Naive B cell (primary cell): Measurements from ENCODE around the gene CARS1. TPM values are rescaled to one million over a fixed set of nuclear protein-coding genes. Genes with fewer than 3 reads are reported as not detected.

Source experiments
- ATAC-seq, 2 donors: fragments of 150-1000 bp; cut with Tn5 transposase; 2 replicates each; pipeline ENCODE4 v1.10.0; 2021; ENCODE audit warnings: low read depth in 2 of 2, mild to moderate bottlenecking in 2 of 2, moderate library complexity in 2 of 2
- DNase-seq: peaks from one replicate; pipeline ENCODE4 v3.0.0; 2022
- H3K27ac Mint-ChIP-seq, 6 donors: one replicate each; pipeline ENCODE4 v1.8.0; 2020 to 2022; ENCODE audit warnings: mild to moderate bottlenecking in 6 of 6, mixed read lengths in 6 of 6, moderate library complexity in 5 of 6, inconsistent platforms in 2 of 6
- H3K27me3 Mint-ChIP-seq, 3 donors: one replicate each; pipeline ENCODE4 v1.8.0; 2021 to 2022; ENCODE audit warnings: mixed read lengths in 3 of 3, mild to moderate bottlenecking in 1 of 3
- H3K36me3 Mint-ChIP-seq, 2 donors: one replicate each; pipeline ENCODE4 v1.8.0; 2020 to 2022; ENCODE audit warnings: mixed read lengths in 2 of 2, inconsistent platforms in 1 of 2, mild to moderate bottlenecking in 1 of 2
- H3K4me1 Mint-ChIP-seq, 3 donors: one replicate each; pipeline ENCODE4 v1.8.0; 2020 to 2022; ENCODE audit warnings: mixed read lengths in 3 of 3, inconsistent platforms in 1 of 3, mild to moderate bottlenecking in 1 of 3, moderate library complexity in 1 of 3
- H3K4me3 Mint-ChIP-seq, 8 donors: one replicate each; pipeline ENCODE4 v1.8.0; 2020 to 2022; ENCODE audit warnings: mild to moderate bottlenecking in 8 of 8, mixed read lengths in 8 of 8, moderate library complexity in 8 of 8, inconsistent platforms in 2 of 8
- H3K9me3 Mint-ChIP-seq, 7 donors: one replicate each; pipeline ENCODE4 v1.8.0; 2020 to 2022; ENCODE audit warnings: mixed read lengths in 7 of 7, mild to moderate bottlenecking in 5 of 7, inconsistent platforms in 2 of 7, moderate library complexity in 1 of 7
- polyA plus RNA-seq, 6 donors: library from polyadenylated mRNA; unstranded; fragments of 300-500 nt; fragmentation: Illumina TruSeq; gene quantifications; one replicate each; pipeline ENCODE4 v1.2.3, GENCODE V29; 2021; ENCODE audit warnings: low read depth in 6 of 6

CARS1 gene
- polyA plus RNA-seq, 6 donors from 2014 or later = 18.8 to 32.7 (median 27.2) TPM

DNA sequence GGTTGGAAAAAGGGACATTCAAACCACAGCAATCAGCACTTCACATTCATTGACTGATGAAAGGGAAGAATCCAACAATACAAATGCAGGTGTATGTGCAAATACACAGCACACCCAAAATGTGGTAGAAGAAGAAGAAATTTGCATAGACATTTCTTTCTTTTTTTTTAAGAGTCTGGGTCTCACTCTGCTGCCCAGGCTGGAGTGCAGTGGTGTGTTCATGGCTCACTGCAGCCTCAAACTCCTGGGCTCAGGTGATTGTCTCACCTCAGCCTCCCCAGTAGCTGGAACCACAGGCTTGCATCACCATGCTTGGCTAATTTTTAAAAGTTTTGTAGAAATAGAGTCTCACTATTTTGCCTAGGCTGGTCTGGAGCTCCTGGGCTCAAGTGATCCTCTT is 21.9 kb downstream of the CARS1 start:
- Mint-ChIP-seq H3K27ac (peak overlapping the region in 4 of 6 donors; percentile 26 to 78 (median 55)), H3K4me1 (peaks cover 26 to 45% (median 33%) of the 10 kb centered on the region in 3 donors), H3K27me3 (no peaks in the 10 kb centered on the region), H3K9me3 (no peaks in the 10 kb centered on the region), H3K36me3 (peaks cover 0 to 7% of the 10 kb centered on the region in 2 donors), H3K4me3 (peak overlapping the region in 7 of 8 donors; percentile 1 to 45 (median 31))
- ATAC-seq (peak; percentile 38 to 39), DNase-seq (no peak)

DNA sequence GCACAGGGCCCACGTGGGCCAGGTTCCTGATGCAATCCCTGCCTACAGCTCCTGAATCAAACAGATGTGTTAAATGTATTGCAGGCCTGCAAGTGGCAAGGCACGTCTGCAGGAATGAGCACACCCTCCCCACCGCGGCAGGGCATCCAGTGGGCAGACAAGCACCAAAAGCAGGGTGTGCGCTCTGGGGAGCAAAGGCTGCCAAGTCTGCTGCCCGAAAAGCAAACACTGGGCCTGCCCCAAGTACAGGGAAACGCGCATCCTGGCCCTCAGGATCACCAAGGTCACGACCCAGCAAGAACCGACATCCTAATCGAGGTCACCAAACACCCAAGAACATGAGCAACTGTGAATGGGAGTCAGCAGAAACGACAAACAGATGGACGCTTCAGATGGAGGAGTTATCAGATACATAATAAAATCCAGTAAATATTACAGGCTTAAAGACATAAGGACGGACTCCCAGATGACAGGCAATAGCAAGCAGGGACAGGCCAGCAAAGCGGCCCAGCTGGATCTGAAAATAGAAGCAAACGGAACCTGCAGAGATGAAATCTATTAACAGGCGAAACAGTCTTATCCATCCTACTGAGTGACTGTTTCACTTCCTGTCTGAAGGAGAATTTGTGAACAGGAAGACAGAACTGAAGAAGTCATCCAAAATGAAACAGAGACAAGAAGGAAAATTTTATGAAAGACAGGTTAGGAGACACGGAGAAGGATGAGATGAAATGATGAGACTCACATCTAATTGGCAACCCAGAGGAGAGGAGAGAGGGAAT is 26.7 kb downstream of the CARS1 start:
- H3K4me3 Mint-ChIP-seq = peak overlapping the region in 1 of 8 donors; percentile 52

DNA sequence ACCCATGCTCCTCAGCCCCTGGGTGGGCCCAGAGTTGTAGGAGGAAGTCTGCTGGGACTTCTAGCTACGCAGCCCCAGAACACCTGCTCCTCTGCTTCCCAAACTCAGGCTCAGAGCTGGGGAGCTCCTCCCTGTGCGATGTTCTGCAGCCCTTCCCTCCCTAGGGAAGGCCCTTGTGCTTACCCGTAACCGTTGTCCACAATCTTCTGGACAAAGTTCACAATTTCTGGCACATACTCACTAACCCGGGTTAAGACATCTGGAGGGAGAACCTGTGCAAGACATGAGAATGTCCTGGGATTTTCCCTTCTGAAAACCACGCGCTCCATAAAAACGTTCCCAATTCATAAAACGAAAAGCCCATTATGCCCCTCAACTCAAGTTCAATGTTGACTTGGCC is 28.4 kb downstream of the CARS1 start:
- Mint-ChIP-seq H3K4me1 (peaks cover 10 to 28% (median 25%) of the 10 kb centered on the region in 3 donors), H3K9me3 (peaks cover 0 to under 1% (median 0%) of the 10 kb centered on the region in 7 donors), H3K4me3 (no peak overlapping the region), H3K27ac (peak overlapping the region in 1 of 6 donors; percentile 84), H3K27me3 (no peaks in the 10 kb centered on the region), H3K36me3 (peaks cover 18 to 29% of the 10 kb centered on the region in 2 donors)
- ATAC-seq (no peak), DNase-seq (no peak)

More for the DNA sequence above, 26.7 kb downstream of the CARS1 start:
- no peaks in the 10 kb centered on the region for H3K27me3 Mint-ChIP-seq
- H3K9me3 Mint-ChIP-seq = no peaks in the 10 kb centered on the region
- ATAC-seq (no peak), DNase-seq (no peak)
- peaks cover 18 to 37% (median 30%) of the 10 kb centered on the region in 3 donors for H3K4me1 Mint-ChIP-seq
- H3K27ac Mint-ChIP-seq = peak overlapping the region in 5 of 6 donors; percentile 4 to 74 (median 53)
- H3K36me3 Mint-ChIP-seq = peaks cover 18 to 29% of the 10 kb centered on the region in 2 donors

GRCh38 chr11:3026803-3027202 is 30.4 kb downstream of the CARS1 start:
- Mint-ChIP-seq H3K27me3 (no peaks in the 10 kb centered on the region), H3K4me3 (no peak overlapping the region), H3K4me1 (peaks cover 29 to 43% (median 40%) of the 10 kb centered on the region in 3 donors), H3K36me3 (peaks cover 18 to 22% of the 10 kb centered on the region in 2 donors), H3K9me3 (peaks cover 0 to 2% (median 0%) of the 10 kb centered on the region in 7 donors), H3K27ac (no peak overlapping the region)
- no peak for ATAC-seq
- DNase-seq = no peak

GRCh38 chr11:3022982-3023381 is 34.2 kb downstream of the CARS1 start:
- no peaks in the 10 kb centered on the region for H3K27me3 Mint-ChIP-seq
- peaks cover 0 to 2% (median 0%) of the 10 kb centered on the region in 7 donors for H3K9me3 Mint-ChIP-seq
- ATAC-seq (no peak), DNase-seq (no peak)
- peaks cover 24 to 28% (median 24%) of the 10 kb centered on the region in 3 donors for H3K4me1 Mint-ChIP-seq
- H3K4me3 Mint-ChIP-seq = peak overlapping the region in 4 of 8 donors; percentile 45 to 70 (median 54)
- peak overlapping the region; percentile 74 to 96 (median 82) for H3K27ac Mint-ChIP-seq
- peaks cover 10% of the 10 kb centered on the region in 2 donors for H3K36me3 Mint-ChIP-seq

DNA sequence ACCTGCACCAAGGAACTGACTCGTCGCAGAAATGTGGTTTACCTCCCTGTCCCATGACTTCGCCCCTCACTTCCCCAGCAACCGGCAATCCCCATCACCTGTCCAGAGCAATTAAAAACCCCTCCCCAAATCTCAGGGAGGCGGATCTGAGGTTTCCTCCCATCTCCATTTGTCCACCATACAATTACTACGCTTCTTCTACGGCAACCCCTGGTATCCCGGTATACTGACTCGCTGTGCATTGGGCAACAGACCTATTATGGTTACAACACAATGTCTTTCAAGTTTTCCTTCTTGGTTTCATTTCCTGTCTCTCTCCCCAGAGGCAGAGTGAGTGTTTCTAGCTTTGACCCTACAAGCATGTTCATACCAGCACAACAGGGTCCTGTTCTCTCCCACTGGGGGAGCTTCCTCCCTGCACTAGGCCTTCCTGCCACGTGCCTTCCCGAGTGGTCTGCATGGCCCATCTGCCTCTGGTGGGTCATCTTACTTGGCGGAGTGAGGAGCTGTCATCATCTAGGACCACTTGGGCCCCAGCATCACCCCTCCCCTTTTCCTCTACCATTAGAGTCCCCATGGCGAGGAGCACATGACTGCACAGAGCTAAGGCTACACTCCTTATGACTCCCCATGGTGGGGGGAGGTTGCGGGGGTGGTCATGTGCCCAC is 34.8 kb downstream of the CARS1 start:
- DNase-seq = peak; percentile 23
- ATAC-seq = peak; percentile 77 to 78
- peak overlapping the region; percentile 74 to 96 (median 82) for H3K27ac Mint-ChIP-seq
- H3K27me3 Mint-ChIP-seq = no peaks in the 10 kb centered on the region
- peaks cover 6 to 7% of the 10 kb centered on the region in 2 donors for H3K36me3 Mint-ChIP-seq
- peaks cover 0 to 2% (median 0%) of the 10 kb centered on the region in 7 donors for H3K9me3 Mint-ChIP-seq
- peaks cover 22 to 28% (median 24%) of the 10 kb centered on the region in 3 donors for H3K4me1 Mint-ChIP-seq
- peak overlapping the region; percentile 5 to 74 (median 62) for H3K4me3 Mint-ChIP-seq

- H3K36me3 Mint-ChIP-seq = peaks cover 6 to 7% of the 10 kb centered on the region in 2 donors
- H3K4me1 Mint-ChIP-seq = peaks cover 22 to 28% (median 24%) of the 10 kb centered on the region in 3 donors
- peaks cover 0 to 2% (median 0%) of the 10 kb centered on the region in 7 donors for H3K9me3 Mint-ChIP-seq
- DNase-seq (no peak), ATAC-seq (no peak)
- no peaks in the 10 kb centered on the region for H3K27me3 Mint-ChIP-seq
- H3K4me3 Mint-ChIP-seq = no peak overlapping the region
- H3K27ac Mint-ChIP-seq = no peak overlapping the region
These were observed 36.1 kb downstream of the CARS1 start for GRCh38 chr11:3021125-3021524.

GRCh38 chr11:3020011-3020410 is 37.2 kb downstream of the CARS1 start:
- no peak for ATAC-seq
- no peak overlapping the region for H3K4me3 Mint-ChIP-seq
- H3K27me3 Mint-ChIP-seq = no peaks in the 10 kb centered on the region
- H3K9me3 Mint-ChIP-seq = peaks cover 0 to 2% (median 0%) of the 10 kb centered on the region in 7 donors
- H3K36me3 Mint-ChIP-seq = peaks cover 0 to 7% of the 10 kb centered on the region in 2 donors
- no peak for DNase-seq
- H3K27ac Mint-ChIP-seq = peak overlapping the region in 1 of 6 donors; percentile 93
- H3K4me1 Mint-ChIP-seq = peaks cover 22 to 28% (median 24%) of the 10 kb centered on the region in 3 donors

DNA sequence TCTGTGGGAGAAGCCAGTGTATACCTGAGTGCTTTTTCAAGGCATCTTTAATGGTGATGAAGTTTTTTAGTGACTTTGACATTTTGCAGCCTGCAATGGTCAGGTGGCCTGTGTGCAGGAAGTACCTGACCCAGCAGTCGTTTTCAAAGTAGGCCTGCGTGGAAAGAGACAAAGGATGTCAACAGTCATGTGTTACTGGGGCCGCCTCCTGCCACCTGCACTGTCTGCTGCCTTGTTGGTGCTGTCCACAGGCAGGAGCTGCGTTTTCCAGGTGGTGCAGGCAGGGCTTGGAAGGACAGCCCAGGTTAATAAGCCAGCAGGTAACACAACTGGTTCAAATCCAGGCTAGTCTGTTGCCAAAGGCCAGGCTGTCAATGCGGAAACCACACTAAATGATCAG is 38.6 kb downstream of the CARS1 start:
- H3K9me3 Mint-ChIP-seq = no peaks in the 10 kb centered on the region
- no peak for DNase-seq
- peaks cover 0 to 7% of the 10 kb centered on the region in 2 donors for H3K36me3 Mint-ChIP-seq
- H3K27me3 Mint-ChIP-seq = no peaks in the 10 kb centered on the region
- ATAC-seq = no peak
- peaks cover 22 to 26% (median 26%) of the 10 kb centered on the region in 3 donors for H3K4me1 Mint-ChIP-seq
- H3K4me3 Mint-ChIP-seq = no peak overlapping the region
- peak overlapping the region in 1 of 6 donors; percentile 29 for H3K27ac Mint-ChIP-seq

GRCh38 chr11:3016861-3017260 is 40.4 kb downstream of the CARS1 start:
- no peak overlapping the region for H3K27ac Mint-ChIP-seq
- DNase-seq (no peak), ATAC-seq (no peak)
- H3K36me3 Mint-ChIP-seq = peaks cover 0 to 7% of the 10 kb centered on the region in 2 donors
- H3K9me3 Mint-ChIP-seq = no peaks in the 10 kb centered on the region
- H3K27me3 Mint-ChIP-seq = no peaks in the 10 kb centered on the region
- peaks cover 8 to 9% (median 9%) of the 10 kb centered on the region in 3 donors for H3K4me1 Mint-ChIP-seq
- H3K4me3 Mint-ChIP-seq = no peak overlapping the region

GRCh38 chr11:3015796-3016195 is 41.4 kb downstream of the CARS1 start:
- Mint-ChIP-seq H3K36me3 (peaks cover 0 to 7% of the 10 kb centered on the region in 2 donors), H3K27me3 (no peaks in the 10 kb centered on the region), H3K4me1 (peaks cover 3 to 4% (median 4%) of the 10 kb centered on the region in 3 donors), H3K9me3 (no peaks in the 10 kb centered on the region), H3K4me3 (no peak overlapping the region), H3K27ac (no peak overlapping the region)
- ATAC-seq (no peak), DNase-seq (no peak)

DNA sequence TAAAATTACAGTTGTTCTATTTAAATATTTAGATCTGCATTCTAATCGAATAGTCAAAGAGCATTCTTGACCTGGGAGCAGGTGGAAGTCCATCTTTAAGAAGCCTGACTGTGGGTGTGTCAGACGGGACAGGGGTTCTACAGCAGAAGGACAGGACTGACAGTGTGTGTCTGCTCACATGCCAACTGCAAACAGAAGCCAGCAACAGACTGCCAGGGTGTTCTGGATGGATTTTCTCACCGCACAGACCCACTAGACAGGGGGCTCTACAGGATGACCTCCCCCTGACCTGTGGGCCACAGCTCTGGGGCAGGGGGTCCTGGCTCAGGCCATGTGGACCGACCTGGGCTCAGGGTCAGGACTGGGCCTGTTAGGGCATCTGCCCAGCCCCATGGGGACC is 42.3 kb downstream of the CARS1 start:
- peaks cover 0 to 4% (median 0%) of the 10 kb centered on the region in 3 donors for H3K4me1 Mint-ChIP-seq
- ATAC-seq (no peak), DNase-seq (no peak)
- H3K36me3 Mint-ChIP-seq = peaks cover 0 to 2% of the 10 kb centered on the region in 2 donors
- H3K4me3 Mint-ChIP-seq = no peak overlapping the region
- peak overlapping the region in 1 of 6 donors; percentile 63 for H3K27ac Mint-ChIP-seq
- no peaks in the 10 kb centered on the region for H3K9me3 Mint-ChIP-seq
- no peaks in the 10 kb centered on the region for H3K27me3 Mint-ChIP-seq
